ENCODE measurements around the gene FFAR3.

The FFAR3 gene

GRCh38 chr19:35404879-35405622, 46.8 kb downstream of the FFAR3 start:
- ATAC-seq, result peak; percentile 48 to 81

- ATAC-seq, result no peak
Measured at GRCh38 chr19:35407619-35408018, 49.4 kb downstream of the FFAR3 start.

GRCh38 chr19:35408284-35409171, 50.3 kb downstream of the FFAR3 start:
- no peak for ATAC-seq

GRCh38 chr19:35409191-35409590, 50.9 kb downstream of the FFAR3 start:
- no peak for ATAC-seq
